Middle frontal gyrus (tissue), 1 donor: Measurements from ENCODE around the gene EPS8L1.
"Not testable (repeated sequence)": the region's sequence is repeated elsewhere in the genome, so short reads cannot be mapped to it uniquely, and the experiment has no call there.

ENCODE experiments used
- DNase-seq: peaks from one replicate; pipeline ENCODE4 v3.0.0-alpha.2; 2015; ENCODE audit warnings: low spot score; ENCODE audit errors: extremely low spot score

Gene EPS8L1

DNA sequence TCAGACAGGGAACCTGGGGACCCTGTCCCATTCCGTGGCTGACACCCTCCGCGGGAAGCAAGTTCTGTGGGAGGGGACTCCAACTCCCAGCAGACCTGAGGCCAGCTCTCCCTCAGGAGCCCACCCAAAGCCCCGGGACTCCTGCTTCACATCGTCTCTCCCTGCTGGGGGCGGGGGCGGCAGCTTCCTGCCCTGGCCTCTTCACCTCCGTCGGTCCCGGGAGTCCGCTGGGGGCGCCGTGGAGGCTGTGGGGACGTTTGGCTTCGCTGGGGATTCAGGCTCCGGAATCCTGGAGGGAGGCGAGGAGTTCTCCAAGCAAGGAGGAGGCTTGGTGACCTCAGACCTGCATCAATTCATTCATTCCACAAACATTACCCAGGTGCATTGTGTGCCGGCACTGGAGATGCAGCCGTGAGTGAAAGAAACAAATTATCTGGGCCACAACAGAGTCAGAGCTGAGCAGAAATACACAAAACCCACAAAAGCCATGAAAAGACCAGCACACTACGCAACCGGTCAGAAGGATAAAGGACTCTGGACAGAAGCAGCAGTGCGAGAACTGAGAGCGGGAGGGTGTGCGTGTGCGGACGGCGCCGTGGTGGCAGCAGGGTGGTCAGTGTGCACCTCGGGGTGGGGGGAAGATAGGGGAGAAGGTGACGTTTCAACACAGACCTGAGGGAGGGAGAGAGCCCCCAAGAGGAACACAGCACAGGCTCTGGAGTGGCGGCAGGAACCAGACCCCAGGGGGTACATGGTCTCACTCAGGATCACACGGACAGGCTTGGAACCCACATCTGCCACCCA lies 19.0 kb downstream of the EPS8L1 start:
- no peak for DNase-seq

- no peak for DNase-seq
These were observed 19.8 kb downstream of the EPS8L1 start for GRCh38 chr19:55095260-55096060.

DNA sequence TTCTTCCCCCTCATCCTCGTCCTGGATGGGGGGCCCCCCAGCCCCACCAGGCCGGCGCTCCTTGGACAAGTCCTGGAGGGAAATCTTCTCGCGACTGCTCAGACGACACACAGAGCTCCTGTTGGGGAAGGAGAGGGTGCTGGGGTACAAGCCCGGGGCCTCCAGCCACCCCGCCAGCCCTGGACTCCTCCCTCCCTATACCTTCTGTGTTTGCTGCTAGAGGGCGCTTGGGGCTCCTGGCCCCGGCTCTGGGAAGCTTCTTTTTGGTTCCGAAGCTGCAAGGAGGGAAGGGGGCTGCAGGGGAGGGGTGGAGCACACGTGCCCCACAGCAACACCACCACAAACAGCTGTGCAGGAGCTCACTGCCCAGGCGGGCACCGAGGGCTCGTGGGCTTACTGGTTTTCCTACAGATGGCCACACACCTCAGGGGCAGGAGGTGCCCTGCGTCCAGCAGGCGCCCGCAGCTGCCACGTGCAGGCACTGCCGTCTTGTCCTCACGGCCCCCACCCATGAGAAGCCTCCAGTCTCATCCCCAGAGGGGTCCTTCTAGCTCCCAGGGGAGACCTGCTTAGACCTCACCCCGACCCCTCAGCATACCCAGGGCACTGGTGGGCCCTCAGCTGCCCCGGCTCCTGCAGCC lies 20.5 kb downstream of the EPS8L1 start:
- no peak for DNase-seq

- no peak for DNase-seq
These were observed 22.4 kb downstream of the EPS8L1 start for GRCh38 chr19:55097864-55098715.

- DNase-seq, result no peak
These were observed 23.3 kb downstream of the EPS8L1 start for GRCh38 chr19:55098716-55099556.

DNA sequence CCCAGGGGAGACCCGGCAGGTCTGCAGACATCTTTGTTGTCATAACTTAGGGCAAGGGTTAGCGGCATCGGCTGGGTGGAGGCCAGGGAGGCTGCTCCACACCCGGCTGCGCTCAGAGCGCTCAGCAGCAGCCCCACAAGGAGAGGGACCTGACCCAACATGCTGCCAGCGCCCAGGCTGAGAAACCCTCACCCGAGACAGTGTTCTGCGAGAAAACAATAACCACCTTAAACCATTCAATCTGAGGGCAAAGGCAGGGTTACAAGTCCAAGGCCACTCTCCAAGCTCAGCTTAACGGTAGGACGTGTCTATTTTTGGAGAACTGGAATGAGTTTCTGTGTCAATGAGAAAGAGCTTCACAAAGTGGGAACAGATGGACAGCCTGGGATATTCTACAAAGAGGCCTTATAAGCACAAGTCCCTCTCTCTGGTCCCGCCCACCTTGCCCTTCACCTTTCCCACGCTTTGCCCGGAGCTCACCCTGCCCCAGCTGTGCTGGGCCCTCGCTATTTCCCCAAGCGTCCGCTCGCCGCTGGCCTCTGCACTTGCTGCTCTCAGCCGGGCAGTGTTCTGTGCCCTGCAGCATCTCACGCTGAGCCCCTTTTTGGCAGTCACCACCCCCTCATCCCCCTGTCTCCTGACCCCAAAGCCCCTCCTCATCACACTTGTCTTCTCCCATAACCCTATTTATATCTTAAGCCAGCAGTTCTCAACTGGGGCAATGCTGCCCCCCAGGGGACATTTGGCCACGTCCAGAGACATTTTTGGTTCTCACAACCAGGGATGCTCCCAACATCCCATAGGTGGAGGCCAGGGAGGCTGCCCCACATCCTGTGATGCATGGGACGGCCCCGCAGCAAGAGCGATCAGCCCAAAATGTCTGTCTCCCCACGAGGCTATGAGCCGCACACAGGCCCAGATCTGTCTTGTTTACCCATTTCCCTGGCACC lies 24.2 kb downstream of the EPS8L1 start:
- no peak for DNase-seq

DNA sequence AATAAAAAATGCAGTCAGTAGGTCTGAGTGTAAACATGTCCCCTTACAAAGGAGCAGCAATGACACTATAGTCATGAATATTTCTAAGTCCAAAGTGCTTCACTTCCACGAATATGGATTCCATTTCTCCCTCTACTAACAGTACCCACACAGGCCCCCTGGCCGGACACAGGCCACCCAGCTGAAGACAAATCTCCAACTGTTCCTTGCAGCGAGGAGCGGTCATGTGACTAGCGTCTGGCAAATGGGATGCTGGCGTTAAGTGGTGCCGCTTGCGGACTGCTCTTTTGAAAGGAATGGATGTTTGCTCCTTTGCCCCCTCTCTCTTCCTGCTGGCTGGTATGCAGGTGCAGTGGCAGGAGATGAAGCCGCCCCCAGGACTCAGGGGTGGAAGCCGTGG lies 25.6 kb downstream of the EPS8L1 start:
- no peak for DNase-seq

DNA sequence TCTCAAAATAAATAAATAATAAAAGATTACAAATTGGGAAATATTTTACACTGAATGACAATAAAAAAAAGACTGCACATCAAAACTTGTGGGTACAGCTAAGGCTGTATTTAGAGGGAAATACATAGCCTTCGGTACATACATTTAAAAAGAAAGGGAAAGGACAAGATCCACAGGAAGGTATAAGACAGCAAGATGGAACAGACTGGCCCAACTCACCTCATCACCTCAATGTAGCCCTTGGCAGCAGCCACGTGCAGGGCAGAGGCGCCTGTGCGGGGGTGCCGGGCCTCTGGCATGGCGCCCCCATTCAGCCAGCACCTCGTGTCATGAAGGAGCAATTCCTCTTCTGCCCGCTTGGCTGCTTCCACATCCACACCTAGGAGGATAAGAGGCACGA lies 27.5 kb downstream of the EPS8L1 start:
- DNase-seq, result no peak

- DNase-seq, result no peak
These were observed 29.6 kb downstream of the EPS8L1 start for GRCh38 chr19:55105237-55105636.

GRCh38 chr19:55106591-55106990 lies 30.9 kb downstream of the EPS8L1 start:
- no peak for DNase-seq

- DNase-seq, result not testable (repeated sequence)
These were observed 31.6 kb downstream of the EPS8L1 start for GRCh38 chr19:55107252-55107651.

DNA sequence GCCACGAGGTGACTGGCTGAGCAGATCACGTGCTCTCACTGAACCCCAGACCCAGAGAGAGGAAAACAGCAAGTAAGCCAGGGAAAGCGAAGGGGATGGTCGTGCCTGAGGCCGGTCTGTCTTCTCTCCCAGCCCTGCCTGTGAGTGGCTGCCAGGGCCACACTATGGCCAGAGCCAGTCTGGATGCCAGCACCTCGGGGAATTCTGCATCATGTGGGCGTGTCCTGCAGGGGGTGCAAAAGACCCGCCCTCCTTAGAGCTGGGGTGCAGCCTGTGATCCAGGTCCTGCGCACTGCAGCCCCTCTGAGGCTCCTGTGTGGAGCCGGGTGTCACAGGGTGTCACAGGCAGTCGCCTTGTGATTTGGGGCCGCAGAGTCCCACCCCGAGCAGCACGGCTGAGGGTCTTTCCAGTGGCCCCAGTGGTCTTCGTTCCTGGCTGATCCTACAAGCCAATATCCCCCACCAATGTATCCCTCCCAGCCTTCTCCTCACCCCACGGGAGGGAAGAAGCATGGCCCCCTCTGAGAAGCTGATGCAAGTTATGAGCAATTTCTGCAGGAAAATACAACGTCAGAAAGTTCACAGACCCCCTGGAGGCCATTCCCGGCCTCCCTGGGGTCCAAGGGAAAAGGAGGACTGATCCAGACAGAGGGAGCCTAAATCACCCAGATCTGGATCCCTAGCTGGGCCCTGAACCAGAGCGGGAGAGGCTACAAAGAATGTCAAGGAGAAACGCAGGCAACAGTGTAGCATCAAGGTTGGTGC lies 34.0 kb downstream of the EPS8L1 start:
- no peak for DNase-seq

DNA sequence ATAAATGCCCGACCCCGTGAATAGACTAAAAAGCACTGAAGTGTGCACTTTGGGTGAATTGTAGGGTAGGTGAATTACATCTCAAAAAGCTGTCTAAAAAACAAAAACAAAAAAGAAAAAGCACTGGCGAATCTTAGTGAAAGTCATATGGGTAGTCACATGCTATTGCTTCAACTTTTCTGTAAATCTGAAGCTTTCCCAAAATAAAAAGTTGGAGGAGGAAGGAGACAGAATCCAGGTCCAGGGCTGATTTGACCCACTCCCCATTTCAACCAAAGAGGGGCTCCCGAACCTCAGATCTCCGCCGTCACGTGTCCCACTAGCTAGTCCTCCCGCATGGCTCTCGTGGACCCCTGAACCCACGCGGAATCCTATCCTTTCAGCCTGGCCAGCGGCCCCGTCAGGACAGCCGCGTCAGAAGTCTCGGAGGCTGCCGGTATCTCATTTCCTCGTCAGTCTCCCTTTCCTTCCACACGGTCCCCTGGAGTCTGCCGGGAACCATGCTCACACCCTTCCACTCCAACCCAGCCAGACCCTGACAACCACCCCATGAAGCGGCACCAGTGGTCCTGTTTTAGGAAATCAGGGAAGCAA lies 35.7 kb downstream of the EPS8L1 start:
- no peak for DNase-seq

GRCh38 chr19:55112246-55112776 lies 36.6 kb downstream of the EPS8L1 start:
- no peak for DNase-seq

GRCh38 chr19:55112777-55113569 lies 37.3 kb downstream of the EPS8L1 start:
- DNase-seq, result no peak

DNA sequence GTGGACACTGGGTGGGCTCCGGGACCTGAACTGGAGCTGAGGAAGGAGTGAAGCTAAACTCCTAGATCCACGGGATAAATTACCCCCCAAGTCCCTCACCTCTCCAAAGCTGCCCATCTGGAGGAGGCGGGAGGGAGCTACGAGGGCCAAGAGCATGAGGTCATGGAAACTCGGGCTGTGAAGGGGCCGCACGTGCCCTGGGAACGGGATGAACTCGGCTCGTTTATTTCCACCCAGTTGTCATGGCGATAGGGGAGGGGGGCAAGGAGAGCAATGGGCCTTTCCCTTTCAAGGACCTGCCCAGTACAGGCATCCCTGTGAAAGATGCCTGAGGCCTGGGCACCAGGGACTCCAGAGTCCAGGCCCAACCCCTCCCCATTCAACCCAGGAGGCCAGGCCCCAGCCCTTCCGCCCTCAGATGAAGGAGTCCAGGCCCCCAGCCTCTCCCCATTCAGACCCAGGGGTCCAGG lies 37.9 kb downstream of the EPS8L1 start:
- DNase-seq, result no peak
